SK-N-MC (cell line): ENCODE measurements around the gene CTXN3.

Experiments used
- DNase-seq: peaks from one replicate; pipeline ENCODE4 v3.0.0-alpha.2; 2011; ENCODE audit warnings: low read depth, low spot score
- H3K27ac ChIP-seq: fragments of 200-600 bp; sonication (generic); 2 replicates; pipeline ENCODE4 v1.5.1; 2016; ENCODE audit warnings: mixed run types
- H3K36me3 ChIP-seq: fragments of 200-600 bp; sonication (generic); 2 replicates; pipeline ENCODE4 v1.6.1; 2017; ENCODE audit warnings: antibody characterized with exemption, low read length, mixed read lengths; ENCODE audit not compliant: insufficient read depth
- H3K4me3 ChIP-seq: fragments of 200-600 bp; sonication (generic); 2 replicates; pipeline ENCODE4 v1.5.1; 2016
- H3K9ac ChIP-seq: fragments of 200-600 bp; sonication (generic); 2 replicates; pipeline ENCODE4 v1.8.0; 2017; ENCODE audit warnings: mixed run types, mixed read lengths; ENCODE audit not compliant: insufficient read length
- H3K9me3 ChIP-seq: fragments of 200-600 bp; sonication (generic); 2 replicates; pipeline ENCODE4 v1.6.1; 2017; ENCODE audit warnings: low read depth, mild to moderate bottlenecking, antibody characterized with exemption, low read length, moderate library complexity, mixed read lengths
- EZH2 ChIP-seq: fragments of 200-600 bp; sonication (generic); IDR thresholded peaks from one replicate; pipeline ENCODE4 v1.6.1; 2017; ENCODE audit warnings: antibody characterized with exemption
- FOXP2 ChIP-seq: optimal IDR thresholded peaks from 2 replicates; pipeline ENCODE3; 2011; ENCODE audit warnings: mild to moderate bottlenecking, moderate library complexity; ENCODE audit not compliant: insufficient read depth; ENCODE audit errors: extremely low read length, control extremely low read depth
- POLR2AphosphoS5 ChIP-seq: IDR thresholded peaks from 2 replicates; pipeline ENCODE4 v1.6.1; 2012; ENCODE audit warnings: mild to moderate bottlenecking, low read depth, low read length, borderline replicate concordance

CTXN3 gene

GRCh38 chr5:127609011-127609410 lies 39.9 kb upstream of the CTXN3 start:
- Histone ChIP-seq H3K9me3 (no peaks in the 10 kb centered on the region), H3K9ac (no peak overlapping the region), H3K4me3 (no peak overlapping the region), H3K36me3 (no peaks in the 10 kb centered on the region), H3K27ac (no peak overlapping the region)
- TF ChIP-seq EZH2 (no peak), POLR2AphosphoS5 (no peak), FOXP2 (no peak)
- DNase-seq, result no peak

GRCh38 chr5:127609957-127610356 lies 38.9 kb upstream of the CTXN3 start:
- no peak for DNase-seq
- no peaks in the 10 kb centered on the region for H3K9me3 ChIP-seq
- no peak overlapping the region for H3K4me3 ChIP-seq
- TF ChIP-seq FOXP2 (no peak), EZH2 (no peak)
- H3K27ac ChIP-seq, result no peak overlapping the region
- H3K9ac ChIP-seq, result no peak overlapping the region
- H3K36me3 ChIP-seq, result no peaks in the 10 kb centered on the region

- H3K27ac ChIP-seq, result no peak overlapping the region
- DNase-seq, result no peak
- no peaks in the 10 kb centered on the region for H3K9me3 ChIP-seq
- TF ChIP-seq EZH2, result no peak
- TF ChIP-seq POLR2AphosphoS5, result no peak
- TF ChIP-seq FOXP2, result no peak
- no peak overlapping the region for H3K9ac ChIP-seq
- no peaks in the 10 kb centered on the region for H3K36me3 ChIP-seq
- no peak overlapping the region for H3K4me3 ChIP-seq
Measured at GRCh38 chr5:127612441-127613141, 36.3 kb upstream of the CTXN3 start.

GRCh38 chr5:127615916-127616315 lies 33.0 kb upstream of the CTXN3 start:
- Histone ChIP-seq H3K36me3 (no peaks in the 10 kb centered on the region), H3K27ac (no peak overlapping the region), H3K9me3 (no peaks in the 10 kb centered on the region), H3K9ac (no peak overlapping the region), H3K4me3 (no peak overlapping the region)
- DNase-seq, result no peak
- TF ChIP-seq EZH2 (no peak), FOXP2 (no peak), POLR2AphosphoS5 (no peak)

- H3K9me3 ChIP-seq, result no peaks in the 10 kb centered on the region
- TF ChIP-seq FOXP2, result no peak
- no peak for TF ChIP-seq EZH2
- TF ChIP-seq POLR2AphosphoS5, result no peak
- H3K9ac ChIP-seq, result no peak overlapping the region
- H3K4me3 ChIP-seq, result no peak overlapping the region
- H3K27ac ChIP-seq, result no peak overlapping the region
- H3K36me3 ChIP-seq, result no peaks in the 10 kb centered on the region
- DNase-seq, result no peak
Measured at GRCh38 chr5:127619908-127620479, 28.9 kb upstream of the CTXN3 start.

GRCh38 chr5:127621601-127622325 lies 27.1 kb upstream of the CTXN3 start:
- TF ChIP-seq FOXP2 (no peak), EZH2 (no peak), POLR2AphosphoS5 (no peak)

GRCh38 chr5:127634007-127634406 lies 14.9 kb upstream of the CTXN3 start:
- no peak overlapping the region for H3K9ac ChIP-seq
- H3K27ac ChIP-seq, result no peak overlapping the region
- H3K4me3 ChIP-seq, result no peak overlapping the region
- TF ChIP-seq FOXP2, result no peak
- no peak for TF ChIP-seq POLR2AphosphoS5
- no peak for TF ChIP-seq EZH2
- H3K9me3 ChIP-seq, result no peaks in the 10 kb centered on the region
- H3K36me3 ChIP-seq, result no peaks in the 10 kb centered on the region
- no peak for DNase-seq

More at GRCh38 chr5:127621601-127622325, 27.1 kb upstream of the CTXN3 start:
- Histone ChIP-seq H3K9me3 (no peaks in the 10 kb centered on the region), H3K27ac (no peak overlapping the region), H3K36me3 (no peaks in the 10 kb centered on the region), H3K4me3 (no peak overlapping the region), H3K9ac (no peak overlapping the region)
- no peak for DNase-seq

- no peak overlapping the region for H3K4me3 ChIP-seq
Measured at GRCh38 chr5:127639828-127640227, 9.1 kb upstream of the CTXN3 start.

More at GRCh38 chr5:127639828-127640227, 9.1 kb upstream of the CTXN3 start:
- H3K9me3 ChIP-seq, result no peaks in the 10 kb centered on the region
- H3K27ac ChIP-seq, result no peak overlapping the region
- DNase-seq, result no peak
- no peak overlapping the region for H3K9ac ChIP-seq
- no peaks in the 10 kb centered on the region for H3K36me3 ChIP-seq
- no peak for TF ChIP-seq POLR2AphosphoS5
- no peak for TF ChIP-seq FOXP2
- TF ChIP-seq EZH2, result no peak
